MCF 10A (cell line): Measurements from ENCODE around the gene PEAK1. TPM values are rescaled to one million over a fixed set of nuclear protein-coding genes. Genes with fewer than 3 reads are reported as not detected.

Experiments used
- BruUV-seq: library from RNA; stranded (reverse); fragments of 400-500 nt; replicated peaks from 2 replicates; lab custom pipeline; 2021; lab: Mats Ljungman, UMichigan
- CTCF ChIA-PET: fragments of 300-600 bp; sonication (Branson Sonifier 250); formaldehyde crosslinking; extraction: SDS; loops from one replicate; lab custom pipeline; 2021; ENCODE audit warnings: antibody characterized with exemption, inconsistent platforms; lab: Yijun Ruan, JAX
- POLR2A ChIA-PET: fragments of 300-600, 350-650 bp; sonication (Branson Sonifier 250); formaldehyde crosslinking; extraction: SDS; loops from one replicate; lab custom pipeline; 2020; ENCODE audit warnings: antibody characterized with exemption, inconsistent platforms; lab: Yijun Ruan, JAX
- DNase-seq: peaks from one replicate; pipeline ENCODE4 v3.0.0-alpha.2; 2018; ENCODE audit not compliant: unreplicated experiment
- H3K27ac Mint-ChIP-seq: one replicate; pipeline ENCODE4 v1.8.0; 2022; ENCODE audit warnings: mild to moderate bottlenecking, low read depth, mixed read lengths; ENCODE audit not compliant: unreplicated experiment
- H3K27me3 Mint-ChIP-seq: one replicate; pipeline ENCODE4 v1.8.0; 2022; ENCODE audit warnings: mixed read lengths; ENCODE audit not compliant: insufficient read depth, unreplicated experiment
- H3K36me3 Mint-ChIP-seq: one replicate; pipeline ENCODE4 v1.8.0; 2022; ENCODE audit warnings: mild to moderate bottlenecking, moderate library complexity, mixed read lengths; ENCODE audit not compliant: insufficient read depth, unreplicated experiment
- H3K4me1 Mint-ChIP-seq: one replicate; pipeline ENCODE4 v1.8.0; 2022; ENCODE audit warnings: mixed read lengths; ENCODE audit not compliant: insufficient read depth, unreplicated experiment
- H3K4me3 Mint-ChIP-seq: one replicate; pipeline ENCODE4 v1.8.0; 2022; ENCODE audit warnings: mild to moderate bottlenecking, moderate library complexity, mixed read lengths; ENCODE audit not compliant: unreplicated experiment
- H3K9me3 Mint-ChIP-seq: one replicate; pipeline ENCODE4 v1.8.0; 2022; ENCODE audit warnings: mixed read lengths; ENCODE audit not compliant: unreplicated experiment
- intact Hi-C: fragments of 100-400 bp; cut with micrococcal nuclease; formaldehyde crosslinking; loops from 2 replicates; pipeline ENCODE4 v1.14.1; 2022
- total RNA-seq: library from RNA; stranded (reverse); gene quantifications from 2 replicates; pipeline ENCODE4 v1.2.3, GENCODE V29; 2022
- TF ChIP-seq, protein P1 (sequence below): fragments of 200-600 bp; IDR thresholded peaks from one replicate; pipeline ENCODE4 v1.8.0; 2022; ENCODE audit warnings: antibody characterized with exemption, mild to moderate bottlenecking; ENCODE audit not compliant: unreplicated experiment

The PEAK1 gene
- total RNA-seq, 1 experiment from 2014 or later = 20.0 TPM

GRCh38 chr15:77266708-77267386 lies 153.1 kb downstream of the PEAK1 start:
- intact Hi-C loops = no loop called here
- Mint-ChIP-seq H3K36me3 (no peaks in the 10 kb centered on the region), H3K27ac (no peak overlapping the region), H3K4me1 (peaks cover 10% of the 10 kb centered on the region), H3K9me3 (peaks cover 7% of the 10 kb centered on the region), H3K27me3 (no peaks in the 10 kb centered on the region), H3K4me3 (no peak overlapping the region)
- no TSS peak for BruUV-seq
- TF ChIP-seq, protein P1, sequence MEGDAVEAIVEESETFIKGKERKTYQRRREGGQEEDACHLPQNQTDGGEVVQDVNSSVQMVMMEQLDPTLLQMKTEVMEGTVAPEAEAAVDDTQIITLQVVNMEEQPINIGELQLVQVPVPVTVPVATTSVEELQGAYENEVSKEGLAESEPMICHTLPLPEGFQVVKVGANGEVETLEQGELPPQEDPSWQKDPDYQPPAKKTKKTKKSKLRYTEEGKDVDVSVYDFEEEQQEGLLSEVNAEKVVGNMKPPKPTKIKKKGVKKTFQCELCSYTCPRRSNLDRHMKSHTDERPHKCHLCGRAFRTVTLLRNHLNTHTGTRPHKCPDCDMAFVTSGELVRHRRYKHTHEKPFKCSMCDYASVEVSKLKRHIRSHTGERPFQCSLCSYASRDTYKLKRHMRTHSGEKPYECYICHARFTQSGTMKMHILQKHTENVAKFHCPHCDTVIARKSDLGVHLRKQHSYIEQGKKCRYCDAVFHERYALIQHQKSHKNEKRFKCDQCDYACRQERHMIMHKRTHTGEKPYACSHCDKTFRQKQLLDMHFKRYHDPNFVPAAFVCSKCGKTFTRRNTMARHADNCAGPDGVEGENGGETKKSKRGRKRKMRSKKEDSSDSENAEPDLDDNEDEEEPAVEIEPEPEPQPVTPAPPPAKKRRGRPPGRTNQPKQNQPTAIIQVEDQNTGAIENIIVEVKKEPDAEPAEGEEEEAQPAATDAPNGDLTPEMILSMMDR = no peak
- CTCF ChIA-PET = no interaction called here
- POLR2A ChIA-PET = interaction anchor here (1.3 kb wide), 1 partner anchor 20 kb away, joined by 3 read pairs; no protein-coding TSS in a partner anchor
- DNase-seq = peak; percentile 80

DNA sequence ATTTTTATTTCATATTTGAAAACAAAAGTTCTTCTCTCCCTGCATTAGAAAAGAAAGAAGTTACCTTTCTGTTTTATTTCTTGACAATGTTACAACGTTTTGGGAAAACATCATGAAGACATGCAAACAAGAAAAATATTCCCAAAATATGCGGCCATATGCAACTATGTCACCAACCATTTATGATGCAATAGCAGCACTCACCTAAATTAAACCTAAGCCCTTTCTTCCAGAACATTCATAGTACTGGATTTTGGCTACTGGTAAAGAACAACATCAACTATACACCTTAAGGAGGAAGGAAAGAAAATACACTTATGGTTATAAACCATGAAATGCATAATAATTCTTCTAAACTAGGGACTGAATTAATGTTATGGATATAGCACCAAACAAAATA lies 164.5 kb downstream of the PEAK1 start:
- Mint-ChIP-seq H3K27ac (no peak overlapping the region), H3K9me3 (no peaks in the 10 kb centered on the region), H3K4me3 (no peak overlapping the region), H3K4me1 (no peaks in the 10 kb centered on the region), H3K27me3 (no peaks in the 10 kb centered on the region), H3K36me3 (no peaks in the 10 kb centered on the region)
- POLR2A ChIA-PET = no interaction called here
- intact Hi-C loops = no loop called here
- BruUV-seq = no TSS peak
- CTCF ChIA-PET = no interaction called here
- no peak for DNase-seq
- TF ChIP-seq, protein P1 = no peak

- TF ChIP-seq, protein P1 = no peak
- ChIA-PET CTCF (no interaction called here), POLR2A (no interaction called here)
- H3K4me1 Mint-ChIP-seq = no peaks in the 10 kb centered on the region
- no peaks in the 10 kb centered on the region for H3K9me3 Mint-ChIP-seq
- H3K27ac Mint-ChIP-seq = no peak overlapping the region
- no TSS peak for BruUV-seq
- intact Hi-C loops = no loop called here
- DNase-seq = peak; percentile 4
- H3K27me3 Mint-ChIP-seq = no peaks in the 10 kb centered on the region
- peaks cover 7% of the 10 kb centered on the region for H3K36me3 Mint-ChIP-seq
- no peak overlapping the region for H3K4me3 Mint-ChIP-seq
These were observed 168.2 kb downstream of the PEAK1 start for GRCh38 chr15:77251662-77252061.

GRCh38 chr15:77247116-77247515 lies 172.8 kb downstream of the PEAK1 start:
- Mint-ChIP-seq H3K36me3 (peaks cover 7% of the 10 kb centered on the region), H3K4me1 (no peaks in the 10 kb centered on the region), H3K9me3 (no peaks in the 10 kb centered on the region), H3K27ac (no peak overlapping the region), H3K4me3 (no peak overlapping the region), H3K27me3 (no peaks in the 10 kb centered on the region)
- no TSS peak for BruUV-seq
- TF ChIP-seq, protein P1 = no peak
- no peak for DNase-seq
- ChIA-PET CTCF (interaction anchor here (0.9 kb wide), 1 partner anchor 129 kb away, joined by 4 read pairs; no protein-coding TSS in a partner anchor), POLR2A (no interaction called here)
- intact Hi-C loops = no loop called here
